GM19351 (cell line): Measurements from ENCODE around the gene URAD.

ENCODE experiments used
- ATAC-seq: cut with Tn5 transposase; IDR thresholded peaks from one replicate; pipeline ENCODE4 v1.9.1; 2021; ENCODE audit warnings: mild to moderate bottlenecking, moderate library complexity; ENCODE audit not compliant: unreplicated experiment

Gene URAD

DNA sequence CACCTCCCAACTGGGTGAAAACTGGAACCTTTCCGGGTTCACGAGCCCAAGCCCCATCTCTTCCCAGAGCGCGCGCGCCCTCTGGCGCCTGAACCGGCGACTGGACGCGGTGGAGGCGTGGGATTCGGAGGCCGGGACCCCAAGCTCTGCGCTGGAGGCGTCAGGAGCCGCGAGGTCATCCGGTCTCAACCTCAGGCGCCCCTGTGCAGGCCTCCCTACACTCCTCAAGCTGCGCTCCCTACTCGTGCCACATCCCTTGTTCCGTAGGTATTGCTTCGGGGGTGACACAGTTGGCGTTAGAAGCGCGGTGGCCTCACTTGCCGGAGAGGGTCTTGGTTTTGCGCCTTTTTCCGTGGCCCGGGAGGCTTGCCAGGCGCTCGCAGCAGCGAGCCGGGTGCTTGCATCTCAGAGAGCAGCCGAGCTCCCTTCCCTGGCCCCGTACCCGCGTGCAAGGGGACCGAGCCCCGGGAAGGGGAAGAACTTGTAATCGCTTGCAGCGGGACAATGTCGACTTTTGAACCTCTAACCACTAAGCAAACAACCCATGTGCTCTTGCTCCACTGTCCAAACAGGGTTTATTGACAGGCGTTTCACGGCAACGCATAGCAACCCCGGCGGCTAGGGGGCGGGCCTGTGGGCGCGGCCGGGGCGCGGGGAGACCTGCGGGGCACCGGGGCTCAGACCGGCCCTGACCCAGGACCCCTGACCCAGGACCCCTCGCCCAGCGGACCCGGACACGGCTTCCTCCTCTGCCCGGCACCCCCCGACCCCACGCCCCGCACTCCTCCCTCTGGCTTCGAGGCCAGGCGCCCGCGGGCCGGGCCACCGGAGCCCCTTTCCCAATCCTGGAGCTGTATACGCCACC lies 27.9 kb downstream of the URAD start:
- ATAC-seq, result no peak

DNA sequence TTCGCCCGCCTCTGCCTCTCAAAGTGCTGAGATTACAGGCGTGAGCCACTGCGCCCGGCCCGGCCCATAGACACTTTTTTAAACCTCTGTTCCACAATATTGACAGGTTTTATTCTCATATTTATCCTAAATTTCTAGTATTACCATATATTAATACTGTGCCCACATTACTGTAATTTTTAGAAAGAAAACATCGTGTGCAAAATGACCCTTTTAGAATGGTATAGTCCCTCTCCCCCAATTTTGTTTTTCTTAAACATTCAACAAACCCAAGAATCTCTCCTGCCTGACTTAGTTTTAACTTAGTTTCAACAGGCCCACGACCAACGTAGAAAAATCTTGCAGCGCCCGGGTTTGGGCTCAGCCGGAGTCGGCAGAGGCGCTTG lies 28.5 kb downstream of the URAD start:
- ATAC-seq, result no peak

DNA sequence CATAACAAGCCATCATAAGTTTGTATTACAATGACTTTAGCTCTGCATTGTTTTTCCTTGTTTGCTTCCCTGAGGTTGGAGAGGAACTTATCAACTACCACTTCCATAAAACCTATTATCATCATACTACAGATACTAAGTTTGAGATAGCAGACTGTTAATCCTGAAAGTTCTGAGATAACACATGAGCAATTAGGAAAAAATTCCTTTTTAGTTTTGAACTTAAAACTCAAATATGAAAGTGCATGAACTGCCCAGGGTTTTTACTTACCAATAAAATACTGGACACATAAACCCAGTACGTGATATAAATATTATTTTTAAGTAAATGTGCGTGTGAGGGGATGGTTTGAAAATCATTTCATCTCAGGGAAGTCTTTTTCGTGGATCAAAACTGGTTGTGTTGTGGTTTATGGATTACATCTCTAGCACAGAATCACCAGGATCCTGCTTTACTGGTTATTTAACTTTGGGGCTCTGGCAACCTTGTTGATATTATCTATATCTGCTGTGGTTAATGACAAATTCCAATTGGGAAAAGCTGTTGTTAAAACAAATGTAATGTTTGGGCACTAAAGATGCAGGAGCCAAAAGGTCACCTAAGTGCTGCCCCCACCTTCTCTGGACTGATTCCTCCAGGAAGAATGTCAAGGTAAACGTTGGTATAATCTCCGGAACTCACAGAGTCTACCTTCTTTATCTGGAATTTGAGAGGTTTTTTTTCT lies 31.8 kb downstream of the URAD start:
- ATAC-seq, result no peak

DNA sequence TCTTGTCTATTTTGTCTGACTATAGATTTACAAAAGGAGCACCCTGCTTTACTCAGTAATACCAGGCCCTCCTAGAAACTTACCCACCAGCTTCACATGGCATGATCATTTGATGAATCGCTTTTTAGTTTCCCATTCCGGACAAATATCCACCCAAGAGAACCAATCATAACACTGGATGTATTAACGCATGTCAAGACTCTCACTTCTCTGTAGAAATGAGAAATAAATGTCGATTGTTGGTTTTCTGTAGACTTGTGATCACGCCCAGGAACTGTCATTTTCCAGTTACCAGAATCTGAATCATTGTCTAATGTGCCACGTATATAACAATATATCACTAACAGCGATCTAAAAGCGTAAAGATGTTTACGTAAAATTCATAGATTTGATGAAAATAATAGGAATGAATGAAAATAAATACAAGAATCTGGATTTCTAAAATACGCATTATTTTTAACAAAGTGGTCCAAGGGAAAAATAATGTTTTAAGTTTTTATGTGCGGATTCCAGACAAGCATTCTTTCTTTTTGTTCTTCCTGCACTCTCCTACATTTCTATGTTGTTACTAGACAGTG lies 33.4 kb downstream of the URAD start:
- ATAC-seq, result no peak

- ATAC-seq, result peak; percentile 26
Observed at GRCh38 chr13:27954406-27954851, 34.1 kb downstream of the URAD start.

- ATAC-seq, result peak; percentile 90
Observed at GRCh38 chr13:27953676-27954405, 34.7 kb downstream of the URAD start.

GRCh38 chr13:27952876-27953675 lies 35.4 kb downstream of the URAD start:
- ATAC-seq, result no peak

DNA sequence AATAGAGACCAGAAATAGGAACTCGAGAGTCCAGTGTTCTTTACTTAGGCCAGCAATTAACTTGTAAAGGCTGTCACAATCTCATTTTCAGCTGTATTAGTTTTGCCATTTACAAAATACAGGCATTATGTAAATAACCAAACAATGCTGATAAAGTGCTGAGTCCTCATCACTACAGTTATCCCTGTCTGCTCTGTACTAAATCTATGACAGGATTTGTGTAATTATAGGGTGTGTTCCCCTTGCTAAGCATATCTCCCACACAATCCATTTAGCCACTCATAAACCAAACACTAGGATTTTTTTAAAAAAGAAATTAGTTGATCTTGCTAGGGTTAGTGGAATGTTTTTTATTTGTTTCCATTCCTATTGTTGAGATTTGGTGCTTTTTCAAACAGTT lies 45.5 kb downstream of the URAD start:
- ATAC-seq, result no peak

DNA sequence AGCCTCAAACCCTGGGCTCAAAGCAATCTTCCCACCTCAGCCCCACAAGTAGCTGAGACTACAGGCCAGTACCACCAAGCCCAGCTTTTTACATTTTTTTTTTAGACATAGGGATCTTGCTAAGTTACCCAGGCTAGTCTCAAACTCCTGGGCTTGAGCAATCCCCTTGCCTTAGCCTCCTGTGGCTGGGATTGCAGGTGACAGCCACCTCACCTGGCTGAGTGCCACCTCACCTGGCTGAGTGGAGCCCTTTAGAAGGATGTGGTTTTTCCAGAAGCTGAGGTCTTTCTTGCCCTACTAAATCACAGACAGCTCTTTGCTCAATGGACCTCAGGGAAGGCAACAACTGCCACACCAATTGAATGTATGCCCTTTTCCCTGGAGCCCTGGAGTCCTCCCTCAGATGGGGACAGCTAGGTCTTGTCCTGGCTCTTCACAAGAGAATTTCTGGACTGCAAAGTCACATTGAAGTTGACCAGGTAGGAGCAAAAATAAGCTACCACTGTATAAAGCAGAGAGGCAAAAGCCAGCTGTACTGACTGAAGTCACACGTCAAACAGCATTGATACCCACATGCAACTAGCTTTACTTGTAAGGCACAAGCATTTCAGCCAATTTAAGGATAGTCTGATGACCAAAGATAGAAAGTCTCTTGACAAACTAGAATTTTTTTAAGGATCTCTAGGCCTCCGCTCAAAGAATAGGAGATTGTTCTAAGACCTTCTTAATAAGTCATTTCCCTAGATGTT lies 54.7 kb downstream of the URAD start:
- no peak for ATAC-seq

- no peak for ATAC-seq
Observed at GRCh38 chr13:27933118-27933517, 55.4 kb downstream of the URAD start.

DNA sequence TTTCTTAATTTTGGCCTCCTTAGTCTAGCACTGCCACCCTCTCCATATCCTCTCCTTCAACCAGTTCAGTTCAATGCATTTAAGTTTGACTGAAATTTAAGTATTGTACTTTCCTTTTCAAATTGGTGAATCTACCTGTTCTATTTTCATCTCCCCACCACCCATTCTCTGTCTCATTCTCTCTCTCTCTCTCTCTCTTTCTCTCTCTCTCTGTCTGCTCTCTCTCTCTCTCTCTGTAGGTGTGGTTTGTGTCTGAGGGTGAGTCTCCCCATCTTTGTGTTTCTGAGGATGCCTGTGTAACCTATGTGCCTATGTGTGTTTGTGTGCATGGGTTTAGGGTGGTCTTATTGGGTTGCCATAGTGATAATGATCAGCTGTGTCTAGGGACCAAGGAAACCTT lies 58.6 kb downstream of the URAD start:
- no peak for ATAC-seq

- ATAC-seq, result no peak
Observed at GRCh38 chr13:27928805-27929753, 59.4 kb downstream of the URAD start.

DNA sequence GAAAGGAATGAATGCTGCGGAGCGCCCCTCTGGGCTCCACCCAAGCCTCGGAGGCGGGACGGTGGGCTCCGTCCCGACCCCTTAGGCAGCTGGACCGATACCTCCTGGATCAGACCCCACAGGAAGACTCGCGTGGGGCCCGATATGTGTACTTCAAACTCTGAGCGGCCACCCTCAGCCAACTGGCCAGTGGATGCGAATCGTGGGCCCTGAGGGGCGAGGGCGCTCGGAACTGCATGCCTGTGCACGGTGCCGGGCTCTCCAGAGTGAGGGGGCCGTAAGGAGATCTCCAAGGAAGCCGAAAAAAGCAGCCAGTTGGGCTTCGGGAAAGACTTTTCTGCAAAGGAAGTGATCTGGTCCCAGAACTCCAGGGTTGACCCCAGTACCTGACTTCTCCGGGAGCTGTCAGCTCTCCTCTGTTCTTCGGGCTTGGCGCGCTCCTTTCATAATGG lies 60.1 kb downstream of the URAD start:
- no peak for ATAC-seq
